Subcutaneous adipose tissue (tissue), 4 donors: ENCODE data around the gene SRP54. TPM values are rescaled to one million over a fixed set of nuclear protein-coding genes. Genes with fewer than 3 reads are reported as not detected.

ENCODE experiments used
- total RNA-seq, 4 donors: library from RNA; depleted of rRNA; stranded (reverse); fragments of >200 nt; gene quantifications; one replicate each; pipeline ENCODE4 v1.1.0, GENCODE V29; 2016
- TF ChIP-seq, protein P1 (sequence below): fragments of 450-650 bp; IDR thresholded peaks from one replicate; pipeline ENCODE4 v1.5.1; 2016; ENCODE audit warnings: low read depth, mild to moderate bottlenecking, control low read depth, antibody characterized with exemption, moderate library complexity

The SRP54 gene
- total RNA-seq, 4 donors from 2014 or later = 39.2 to 51.8 (median 45.3) TPM

DNA sequence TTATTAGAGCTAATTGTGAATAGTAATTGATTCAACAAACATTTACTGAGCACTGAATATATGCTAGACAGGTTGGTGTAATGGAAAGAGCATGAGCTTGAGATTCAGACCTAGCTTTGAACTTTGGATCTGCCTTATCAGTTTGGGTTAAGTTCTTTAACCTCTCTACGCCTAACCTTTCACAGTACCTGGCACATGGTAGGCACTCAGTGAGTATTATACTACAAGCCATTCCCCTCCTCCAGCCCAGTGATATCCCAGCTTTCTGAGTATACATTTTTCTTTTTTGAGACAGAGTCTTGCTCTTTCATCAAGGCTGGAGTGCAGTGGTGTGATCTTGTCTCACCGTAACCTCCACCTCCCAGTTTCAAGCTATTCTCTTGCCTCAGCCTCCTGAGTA lies 95.3 kb downstream of the SRP54 start:
- TF ChIP-seq, protein P1, sequence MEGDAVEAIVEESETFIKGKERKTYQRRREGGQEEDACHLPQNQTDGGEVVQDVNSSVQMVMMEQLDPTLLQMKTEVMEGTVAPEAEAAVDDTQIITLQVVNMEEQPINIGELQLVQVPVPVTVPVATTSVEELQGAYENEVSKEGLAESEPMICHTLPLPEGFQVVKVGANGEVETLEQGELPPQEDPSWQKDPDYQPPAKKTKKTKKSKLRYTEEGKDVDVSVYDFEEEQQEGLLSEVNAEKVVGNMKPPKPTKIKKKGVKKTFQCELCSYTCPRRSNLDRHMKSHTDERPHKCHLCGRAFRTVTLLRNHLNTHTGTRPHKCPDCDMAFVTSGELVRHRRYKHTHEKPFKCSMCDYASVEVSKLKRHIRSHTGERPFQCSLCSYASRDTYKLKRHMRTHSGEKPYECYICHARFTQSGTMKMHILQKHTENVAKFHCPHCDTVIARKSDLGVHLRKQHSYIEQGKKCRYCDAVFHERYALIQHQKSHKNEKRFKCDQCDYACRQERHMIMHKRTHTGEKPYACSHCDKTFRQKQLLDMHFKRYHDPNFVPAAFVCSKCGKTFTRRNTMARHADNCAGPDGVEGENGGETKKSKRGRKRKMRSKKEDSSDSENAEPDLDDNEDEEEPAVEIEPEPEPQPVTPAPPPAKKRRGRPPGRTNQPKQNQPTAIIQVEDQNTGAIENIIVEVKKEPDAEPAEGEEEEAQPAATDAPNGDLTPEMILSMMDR = no peak

Other genes with a start within 250 kb of the SRP54 start
- gene BAZ1A, start 107.6 kb upstream of the SRP54 start, total RNA-seq = 10 to 100 TPM; 35.7 to 73.9 (median 36.5) TPM
- gene FAM177A1, start 63.3 kb downstream of the SRP54 start, total RNA-seq = 10 to 100 TPM; 23.3 to 58.6 (median 40.5) TPM
- gene PPP2R3C, start 139.0 kb downstream of the SRP54 start, total RNA-seq = 10 to 100 TPM; 26.9 to 50.2 (median 30.4) TPM
- gene PRORP, start 139.6 kb downstream of the SRP54 start, total RNA-seq = 10 to 100 TPM; 15.6 to 27.4 (median 22.1) TPM